HEK293T (cell line): ENCODE results near the gene THRAP3.

Source experiments
- ARNT ChIP-seq: fragments of 450-650 bp; IDR thresholded peaks from 2 replicates; pipeline ENCODE4 v1.6.1; 2017; ENCODE audit warnings: mild to moderate bottlenecking
- BHLHE40 ChIP-seq: fragments of 450-650 bp; IDR thresholded peaks from 2 replicates; pipeline ENCODE4 v1.6.1; 2016; ENCODE audit warnings: mild to moderate bottlenecking, moderate library complexity, borderline replicate concordance
- CTBP1 ChIP-seq: fragments of 450-650 bp; IDR thresholded peaks from 2 replicates; pipeline ENCODE4 v1.6.1; 2016; ENCODE audit warnings: borderline replicate concordance
- ELF4 ChIP-seq: fragments of 450-650 bp; IDR thresholded peaks from 2 replicates; pipeline ENCODE4 v1.6.1; 2017; ENCODE audit warnings: antibody characterized with exemption
- FOXA1 ChIP-seq: fragments of 450-650 bp; IDR thresholded peaks from 2 replicates; pipeline ENCODE4 v1.6.1; 2016; ENCODE audit warnings: mild to moderate bottlenecking
- L3MBTL2 ChIP-seq: fragments of 450-650 bp; conservative IDR thresholded peaks from 2 replicates; pipeline ENCODE4 v1.6.1; 2016; ENCODE audit warnings: mild to moderate bottlenecking
- NFRKB ChIP-seq: fragments of 450-650 bp; IDR thresholded peaks from 2 replicates; pipeline ENCODE4 v1.6.1; 2016; ENCODE audit warnings: mild to moderate bottlenecking, moderate library complexity
- SP1 ChIP-seq: fragments of 450-650 bp; IDR thresholded peaks from 2 replicates; pipeline ENCODE4 v1.6.1; 2017
- SUZ12 ChIP-seq: fragments of 450-650 bp; IDR thresholded peaks from 2 replicates; pipeline ENCODE4 v1.6.1; 2016; ENCODE audit warnings: mild to moderate bottlenecking
- TARDBP ChIP-seq: fragments of 450-650 bp; IDR thresholded peaks from 2 replicates; pipeline ENCODE4 v1.6.1; 2016
- ZNF384 ChIP-seq: fragments of 450-650 bp; IDR thresholded peaks from 2 replicates; pipeline ENCODE4 v1.6.1; 2016

- TF ChIP-seq NFRKB (no peak), BHLHE40 (no peak), ARNT (no peak), TARDBP (no peak), SUZ12 (no peak), ZNF384 (no peak), L3MBTL2 (no peak), FOXA1 (no peak), SP1 (no peak), CTBP1 (no peak), ELF4 (no peak)
Measured at GRCh38 chr1:36330940-36331339, 106.7 kb downstream of the THRAP3 start.
